C4-2B (cell line): ENCODE measurements around the gene C22orf39.

Experiments
- H3K27ac ChIP-seq: fragments of 450-650 bp; 2 replicates; pipeline ENCODE4 v1.5.1; 2017
- CTCF ChIP-seq: fragments of 450-650 bp; conservative IDR thresholded peaks from 2 replicates; pipeline ENCODE4 v1.5.1; 2017; ENCODE audit warnings: mild to moderate bottlenecking
- ZFX ChIP-seq: fragments of 450-650 bp; IDR thresholded peaks from 2 replicates; pipeline ENCODE4 v1.6.1; 2017

The C22orf39 gene

GRCh38 chr22:19490628-19491230 lies 43.2 kb upstream of the C22orf39 start:
- no peak for TF ChIP-seq CTCF
- no peak for TF ChIP-seq ZFX
- no peak overlapping the region for H3K27ac ChIP-seq

- H3K27ac ChIP-seq = no peak overlapping the region
- TF ChIP-seq ZFX (no peak), CTCF (no peak; the same call in 1 of the 2 replicates)
Observed at GRCh38 chr22:19488884-19489843, 41.7 kb upstream of the C22orf39 start.

DNA sequence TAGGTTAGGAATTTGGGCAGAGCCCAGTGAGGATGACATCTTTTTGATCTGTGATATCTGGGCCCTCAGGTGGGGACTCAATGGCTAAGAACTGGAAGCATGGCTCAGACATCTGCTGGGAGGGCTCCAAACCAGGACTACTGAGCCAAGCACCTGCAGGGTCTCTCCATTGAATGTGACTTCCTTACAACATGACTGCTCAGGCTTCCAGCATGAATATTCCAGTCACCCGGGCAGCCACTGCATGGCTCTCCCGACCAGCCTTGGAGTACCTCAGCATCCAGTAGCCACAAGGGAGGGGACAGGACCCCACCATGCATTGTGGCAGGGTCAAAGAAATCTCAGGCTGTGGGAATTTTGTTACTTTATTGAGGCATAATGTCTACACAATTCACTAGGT lies 40.8 kb upstream of the C22orf39 start:
- H3K27ac ChIP-seq = no peak overlapping the region
- TF ChIP-seq CTCF (no peak), ZFX (no peak)

- no peak overlapping the region for H3K27ac ChIP-seq
- no peak for TF ChIP-seq ZFX
Observed at GRCh38 chr22:19483481-19484244, 36.2 kb upstream of the C22orf39 start.

DNA sequence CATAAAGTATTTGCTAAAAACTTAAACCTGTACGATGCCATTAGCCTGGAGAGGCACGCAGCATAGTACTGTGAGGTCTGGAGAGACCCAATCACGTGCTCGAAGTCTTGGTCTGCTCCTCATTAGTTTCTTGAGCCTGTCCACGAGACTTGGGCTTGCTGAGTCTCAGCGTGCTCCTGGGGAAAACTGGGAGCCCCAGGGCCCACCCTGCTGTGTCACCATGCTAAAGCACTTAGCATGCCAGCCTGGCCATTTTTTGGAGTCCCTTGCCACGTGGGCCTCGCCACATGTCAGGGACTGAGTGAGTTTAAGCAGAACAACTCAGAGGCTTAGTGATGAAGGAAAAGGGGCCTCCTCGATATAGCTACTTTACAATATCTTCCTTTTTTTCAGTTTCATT lies 34.8 kb upstream of the C22orf39 start:
- TF ChIP-seq ZFX (no peak), CTCF (no peak)

GRCh38 chr22:19480789-19481188 lies 33.3 kb upstream of the C22orf39 start:
- no peak overlapping the region for H3K27ac ChIP-seq
- TF ChIP-seq ZFX (no peak), CTCF (no peak)

More for the DNA sequence above, 34.8 kb upstream of the C22orf39 start:
- no peak overlapping the region for H3K27ac ChIP-seq

DNA sequence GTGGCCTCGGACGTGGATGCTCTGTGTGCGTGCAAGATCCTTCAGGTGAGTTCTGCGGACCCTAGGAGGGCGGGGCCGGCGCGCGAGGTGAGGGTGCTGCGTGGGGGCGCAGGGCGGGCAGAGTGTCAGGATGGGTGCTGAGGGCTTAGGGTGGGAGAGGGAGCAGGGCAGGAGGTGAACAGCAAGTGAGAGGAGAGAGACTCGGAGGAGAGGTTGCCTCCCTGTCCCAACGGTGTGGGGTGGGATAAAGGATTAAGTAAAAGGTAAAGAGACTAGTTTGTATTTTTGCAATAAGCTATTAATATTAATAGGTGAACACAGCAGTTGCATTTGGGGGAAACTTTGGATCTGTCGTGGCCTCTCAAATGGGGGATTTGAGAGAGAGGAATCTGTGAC lies 32.7 kb upstream of the C22orf39 start:
- TF ChIP-seq CTCF (no peak), ZFX (no peak)
- peak overlapping the region; percentile 90 for H3K27ac ChIP-seq
